Skeletal muscle satellite cell (primary cell): ENCODE data around the gene CMSS1.
"Not testable (repeated sequence)": the region's sequence is repeated elsewhere in the genome, so short reads cannot be mapped to it uniquely, and the experiment has no call there.

Source experiments
- H3K27me3 ChIP-seq: 2 replicates; pipeline ENCODE4 v1.7.0; 2013; ENCODE audit warnings: low read length; ENCODE audit not compliant: control insufficient read depth, insufficient read depth
- H3K36me3 ChIP-seq: 2 replicates; pipeline ENCODE4 v1.7.0; 2013; ENCODE audit warnings: mild to moderate bottlenecking, control low read depth, low read length; ENCODE audit not compliant: insufficient read depth
- H3K4me1 ChIP-seq: 2 replicates; pipeline ENCODE4 v1.7.0; 2013; ENCODE audit warnings: low read length; ENCODE audit not compliant: control insufficient read depth, insufficient read depth
- H3K4me2 ChIP-seq: 2 replicates; pipeline ENCODE4 v1.7.0; 2013; ENCODE audit warnings: mild to moderate bottlenecking, low read length
- H3K4me3 ChIP-seq: 2 replicates; pipeline ENCODE4 v1.7.0; 2013; ENCODE audit warnings: low read length
- H3K9ac ChIP-seq: 2 replicates; pipeline ENCODE4 v1.7.0; 2013; ENCODE audit warnings: mild to moderate bottlenecking, low read depth, low read length, moderate library complexity
- H3K9me3 ChIP-seq: replicated peaks from 2 replicates; pipeline ENCODE4 v1.7.0; 2013; ENCODE audit warnings: mild to moderate bottlenecking, control low read depth, low read length

Gene CMSS1

GRCh38 chr3:100088735-100089368 lies 271.2 kb downstream of the CMSS1 start:
- peaks cover 41% of the 10 kb centered on the region for H3K4me1 ChIP-seq
- H3K36me3 ChIP-seq: no peaks in the 10 kb centered on the region
- no peak overlapping the region for H3K4me2 ChIP-seq
- H3K9ac ChIP-seq: no peak overlapping the region
- H3K9me3 ChIP-seq: no peaks in the 10 kb centered on the region
- peaks cover 3% of the 10 kb centered on the region for H3K27me3 ChIP-seq
- H3K4me3 ChIP-seq: no peak overlapping the region

- no peaks in the 10 kb centered on the region for H3K36me3 ChIP-seq
- peaks cover 44% of the 10 kb centered on the region for H3K4me1 ChIP-seq
- no peak overlapping the region for H3K9ac ChIP-seq
- H3K4me2 ChIP-seq: no peak overlapping the region
- H3K27me3 ChIP-seq: no peaks in the 10 kb centered on the region
- H3K4me3 ChIP-seq: no peak overlapping the region
- no peaks in the 10 kb centered on the region for H3K9me3 ChIP-seq
Observed at GRCh38 chr3:100089812-100090668, 272.4 kb downstream of the CMSS1 start.

GRCh38 chr3:100090669-100091005 lies 273.0 kb downstream of the CMSS1 start:
- H3K36me3 ChIP-seq: no peaks in the 10 kb centered on the region
- H3K4me2 ChIP-seq: no peak overlapping the region
- H3K4me1 ChIP-seq: peaks cover 44% of the 10 kb centered on the region
- no peaks in the 10 kb centered on the region for H3K9me3 ChIP-seq
- H3K4me3 ChIP-seq: no peak overlapping the region
- no peaks in the 10 kb centered on the region for H3K27me3 ChIP-seq
- H3K9ac ChIP-seq: no peak overlapping the region

- no peaks in the 10 kb centered on the region for H3K27me3 ChIP-seq
- H3K4me2 ChIP-seq: no peak overlapping the region
- H3K36me3 ChIP-seq: no peaks in the 10 kb centered on the region
- H3K4me1 ChIP-seq: peaks cover 21% of the 10 kb centered on the region
- no peak overlapping the region for H3K9ac ChIP-seq
- no peak overlapping the region for H3K4me3 ChIP-seq
- no peaks in the 10 kb centered on the region for H3K9me3 ChIP-seq
Observed at GRCh38 chr3:100093831-100094230, 276.2 kb downstream of the CMSS1 start.

- not testable (repeated sequence) for H3K4me1 ChIP-seq, H3K27me3 ChIP-seq, H3K4me2 ChIP-seq, H3K9me3 ChIP-seq, H3K36me3 ChIP-seq, H3K4me3 ChIP-seq, H3K9ac ChIP-seq
Observed at GRCh38 chr3:100096286-100096685, 278.6 kb downstream of the CMSS1 start.

DNA sequence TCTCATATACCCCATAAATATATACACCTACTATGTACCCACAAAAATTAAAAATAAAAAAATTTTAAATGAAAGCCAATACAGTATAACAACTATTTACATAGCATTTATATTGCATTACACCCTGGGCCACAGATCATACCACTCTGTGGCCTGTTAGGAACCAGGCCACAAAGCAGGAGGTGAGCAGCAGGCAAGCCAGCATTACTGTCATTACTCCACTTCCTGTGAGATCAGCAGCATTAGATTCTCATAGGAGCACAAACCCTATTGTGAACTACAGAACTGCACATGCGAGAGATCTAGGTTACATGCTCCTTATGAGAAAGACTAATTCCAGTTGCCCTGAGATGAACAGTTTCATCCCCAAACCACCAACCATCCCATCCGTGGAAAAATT lies 279.2 kb downstream of the CMSS1 start:
- H3K9ac ChIP-seq: no peak overlapping the region
- H3K4me2 ChIP-seq: no peak overlapping the region
- H3K9me3 ChIP-seq: no peaks in the 10 kb centered on the region
- H3K4me1 ChIP-seq: peaks cover 7% of the 10 kb centered on the region
- no peaks in the 10 kb centered on the region for H3K36me3 ChIP-seq
- no peak overlapping the region for H3K4me3 ChIP-seq
- H3K27me3 ChIP-seq: no peaks in the 10 kb centered on the region

GRCh38 chr3:100097919-100098783 lies 280.5 kb downstream of the CMSS1 start:
- H3K4me2 ChIP-seq: no peak overlapping the region
- H3K4me1 ChIP-seq: peaks cover 7% of the 10 kb centered on the region
- no peaks in the 10 kb centered on the region for H3K36me3 ChIP-seq
- H3K4me3 ChIP-seq: no peak overlapping the region
- no peaks in the 10 kb centered on the region for H3K9me3 ChIP-seq
- H3K27me3 ChIP-seq: no peaks in the 10 kb centered on the region
- H3K9ac ChIP-seq: no peak overlapping the region

DNA sequence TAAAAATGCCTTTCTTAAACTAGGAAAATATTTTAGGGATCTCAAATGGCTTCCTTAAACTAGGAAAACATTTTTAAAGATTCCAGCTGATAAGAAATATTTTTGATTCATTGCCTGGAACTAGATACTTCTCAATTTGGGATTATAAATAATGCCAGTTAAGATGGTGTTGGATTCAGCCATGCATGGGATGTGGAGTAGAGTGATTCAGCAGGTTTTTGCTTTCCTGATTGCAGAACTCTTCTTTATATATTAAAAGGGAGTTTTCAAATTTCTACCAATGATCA lies 281.1 kb downstream of the CMSS1 start:
- H3K9me3 ChIP-seq: no peaks in the 10 kb centered on the region
- H3K4me1 ChIP-seq: peaks cover 4% of the 10 kb centered on the region
- H3K4me2 ChIP-seq: no peak overlapping the region
- no peak overlapping the region for H3K4me3 ChIP-seq
- no peak overlapping the region for H3K9ac ChIP-seq
- no peaks in the 10 kb centered on the region for H3K36me3 ChIP-seq
- no peaks in the 10 kb centered on the region for H3K27me3 ChIP-seq

DNA sequence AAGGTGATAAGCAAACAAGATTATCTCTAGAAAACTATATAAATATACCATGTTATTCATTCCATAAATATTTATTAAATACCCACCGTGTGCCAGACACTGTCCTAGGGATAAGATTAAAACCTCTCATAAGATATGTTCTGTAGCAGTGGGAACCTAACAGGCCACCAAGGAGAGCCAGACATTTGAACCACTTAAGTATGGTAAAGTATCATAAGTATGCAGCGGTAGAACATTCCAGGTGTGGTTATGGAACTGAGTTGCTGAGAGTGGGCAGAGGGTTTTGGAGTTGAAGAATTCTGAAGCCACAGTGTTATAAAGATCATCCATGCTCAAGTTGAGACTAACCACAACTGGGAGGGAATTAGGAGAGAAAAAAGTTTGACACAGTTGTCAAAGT lies 282.0 kb downstream of the CMSS1 start:
- H3K4me2 ChIP-seq: no peak overlapping the region
- H3K36me3 ChIP-seq: no peaks in the 10 kb centered on the region
- H3K4me3 ChIP-seq: no peak overlapping the region
- H3K27me3 ChIP-seq: no peaks in the 10 kb centered on the region
- H3K4me1 ChIP-seq: peaks cover 8% of the 10 kb centered on the region
- no peak overlapping the region for H3K9ac ChIP-seq
- no peaks in the 10 kb centered on the region for H3K9me3 ChIP-seq

- Histone ChIP-seq H3K4me3 (no peak overlapping the region), H3K9ac (no peak overlapping the region)
Observed at GRCh38 chr3:100100425-100100824, 282.8 kb downstream of the CMSS1 start.

GRCh38 chr3:100102757-100103156 lies 285.1 kb downstream of the CMSS1 start:
- H3K4me3 ChIP-seq: no peak overlapping the region
- no peaks in the 10 kb centered on the region for H3K27me3 ChIP-seq
- H3K9me3 ChIP-seq: no peaks in the 10 kb centered on the region
- H3K9ac ChIP-seq: no peak overlapping the region
- peaks cover 8% of the 10 kb centered on the region for H3K4me1 ChIP-seq
- no peak overlapping the region for H3K4me2 ChIP-seq
- no peaks in the 10 kb centered on the region for H3K36me3 ChIP-seq

More at GRCh38 chr3:100100425-100100824, 282.8 kb downstream of the CMSS1 start:
- Histone ChIP-seq H3K4me1 (peaks cover 8% of the 10 kb centered on the region), H3K36me3 (no peaks in the 10 kb centered on the region), H3K9me3 (no peaks in the 10 kb centered on the region), H3K27me3 (no peaks in the 10 kb centered on the region), H3K4me2 (no peak overlapping the region)
